GM19395 (cell line): ENCODE data around the gene SEC31A.
A peak's percentile ranks its signal among the peaks of the same experiment; 100 is the strongest.
"Not testable (repeated sequence)": the region's sequence is repeated elsewhere in the genome, so short reads cannot be mapped to it uniquely, and the experiment has no call there.

Experiments used
- ATAC-seq: cut with Tn5 transposase; IDR thresholded peaks from one replicate; pipeline ENCODE4 v1.9.1; 2021; ENCODE audit warnings: mild to moderate bottlenecking, moderate library complexity; ENCODE audit not compliant: unreplicated experiment

SEC31A gene

DNA sequence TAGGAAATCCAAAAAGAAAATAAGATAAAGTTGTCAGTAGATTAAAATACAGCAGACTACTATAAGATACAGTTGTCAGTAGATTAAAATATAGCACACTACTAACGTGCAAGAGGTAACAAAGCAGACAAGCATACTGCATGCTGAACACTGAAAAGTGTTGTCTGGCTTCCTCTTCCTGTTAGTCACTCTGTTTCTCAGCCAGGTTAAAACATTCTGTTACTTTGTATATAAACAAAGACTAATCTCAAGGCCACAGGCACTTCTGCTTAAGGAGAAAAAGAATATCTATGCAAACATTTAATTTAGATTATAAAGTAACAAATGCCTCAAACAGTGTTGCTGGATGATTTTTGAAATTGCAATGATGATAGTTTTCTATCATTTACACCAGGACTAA, 51.3 kb downstream of the SEC31A start:
- no peak for ATAC-seq

DNA sequence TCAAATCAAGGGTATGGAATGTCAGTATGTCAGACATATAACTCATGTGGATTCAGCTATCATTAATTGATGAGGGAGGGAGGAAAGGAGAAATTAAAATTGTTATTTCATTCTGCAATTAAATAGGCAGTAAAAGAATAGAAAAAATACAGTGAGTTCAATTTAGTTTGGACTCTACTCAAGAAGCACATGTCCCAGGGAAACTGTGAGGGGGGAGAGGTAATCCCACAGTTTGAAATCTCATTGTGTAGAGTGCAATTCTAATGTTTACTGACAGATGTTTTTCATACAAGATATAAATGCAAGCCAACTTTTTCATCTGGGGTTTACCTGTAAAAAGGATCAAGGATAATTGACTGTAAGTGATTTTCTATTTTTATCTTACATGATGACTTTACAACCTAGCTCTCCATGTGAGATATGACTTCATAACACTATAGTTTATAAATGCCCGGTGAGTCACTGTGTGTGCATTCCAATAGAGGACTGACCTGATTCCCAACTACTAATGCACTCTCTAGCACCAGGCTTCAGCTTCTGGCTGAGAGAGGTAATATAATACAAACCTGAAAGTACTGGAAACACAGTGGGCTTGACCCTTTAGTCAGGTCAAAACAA, 57.1 kb downstream of the SEC31A start:
- ATAC-seq = no peak

DNA sequence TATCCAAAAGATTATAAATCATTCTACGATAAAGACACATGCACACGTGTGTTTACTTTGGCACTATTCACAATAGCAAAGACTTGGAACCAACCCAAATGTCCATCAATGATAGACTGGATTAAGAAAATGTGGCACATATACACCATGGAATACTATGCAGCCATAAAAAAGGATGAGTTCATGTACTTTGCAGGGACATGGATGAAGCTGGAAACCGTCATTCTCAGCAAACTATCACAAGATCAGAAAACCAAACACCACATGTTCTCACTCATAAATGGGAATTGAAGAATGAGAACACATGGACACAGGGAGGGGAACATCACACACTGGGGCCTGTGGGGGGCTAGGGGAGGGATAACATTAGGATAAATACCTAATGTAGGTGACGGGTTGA, 57.9 kb downstream of the SEC31A start:
- not testable (repeated sequence) for ATAC-seq

DNA sequence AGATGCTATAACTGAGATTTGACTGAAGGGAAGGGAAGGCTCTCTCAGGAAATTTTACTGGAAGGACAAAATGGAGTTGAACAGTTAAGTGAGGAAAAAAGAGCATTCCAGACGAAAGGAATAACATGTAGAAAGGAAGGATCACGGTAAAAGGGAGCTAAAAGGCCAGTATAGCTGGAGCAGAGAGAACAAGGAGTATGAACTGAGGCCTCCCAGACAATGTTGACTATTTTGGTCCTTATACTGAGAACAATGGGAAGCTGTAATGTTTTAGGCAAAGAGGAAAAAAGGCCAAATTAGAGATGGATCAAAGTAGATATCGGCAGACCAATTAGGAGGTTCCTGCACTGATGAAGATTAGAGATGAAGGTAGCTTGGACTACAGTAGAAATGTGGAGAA, 65.5 kb downstream of the SEC31A start:
- ATAC-seq = no peak

DNA sequence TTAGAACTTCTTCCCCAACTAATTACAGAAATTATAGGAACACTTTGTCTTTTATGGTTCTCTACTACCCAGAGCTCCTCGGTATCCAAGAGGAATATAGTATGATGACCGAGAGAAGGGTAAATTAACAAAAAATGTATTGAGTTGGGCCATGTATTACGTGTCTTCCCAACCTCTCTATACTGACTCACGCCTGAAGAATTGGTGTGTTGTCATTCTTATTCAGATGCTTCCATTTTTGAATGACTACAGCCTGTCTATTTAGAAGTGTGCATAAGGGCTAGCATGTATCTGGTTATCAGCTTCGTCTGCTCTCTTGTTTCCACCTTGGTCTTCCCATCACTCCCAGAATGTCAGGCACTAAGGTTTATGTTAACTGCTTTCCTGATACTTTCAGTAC, 67.9 kb downstream of the SEC31A start:
- no peak for ATAC-seq

DNA sequence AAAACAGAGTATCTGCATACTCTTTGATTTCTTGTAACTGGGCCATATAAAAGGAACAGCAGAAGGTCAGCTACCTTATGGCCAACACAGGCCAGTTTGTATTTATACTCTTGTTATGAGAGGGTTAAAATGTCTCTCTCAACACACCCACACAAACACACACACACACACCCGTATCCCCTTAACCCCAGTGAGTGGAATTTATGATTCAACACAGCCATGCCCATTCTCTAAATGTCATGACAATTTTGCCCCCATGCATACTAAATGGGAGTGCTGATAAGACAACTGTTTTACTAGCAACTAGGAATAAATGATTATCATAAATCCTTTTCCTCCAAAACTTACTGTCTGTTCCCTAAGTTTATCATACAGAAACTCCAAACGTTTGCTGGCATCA, 70.3 kb downstream of the SEC31A start:
- ATAC-seq = no peak

DNA sequence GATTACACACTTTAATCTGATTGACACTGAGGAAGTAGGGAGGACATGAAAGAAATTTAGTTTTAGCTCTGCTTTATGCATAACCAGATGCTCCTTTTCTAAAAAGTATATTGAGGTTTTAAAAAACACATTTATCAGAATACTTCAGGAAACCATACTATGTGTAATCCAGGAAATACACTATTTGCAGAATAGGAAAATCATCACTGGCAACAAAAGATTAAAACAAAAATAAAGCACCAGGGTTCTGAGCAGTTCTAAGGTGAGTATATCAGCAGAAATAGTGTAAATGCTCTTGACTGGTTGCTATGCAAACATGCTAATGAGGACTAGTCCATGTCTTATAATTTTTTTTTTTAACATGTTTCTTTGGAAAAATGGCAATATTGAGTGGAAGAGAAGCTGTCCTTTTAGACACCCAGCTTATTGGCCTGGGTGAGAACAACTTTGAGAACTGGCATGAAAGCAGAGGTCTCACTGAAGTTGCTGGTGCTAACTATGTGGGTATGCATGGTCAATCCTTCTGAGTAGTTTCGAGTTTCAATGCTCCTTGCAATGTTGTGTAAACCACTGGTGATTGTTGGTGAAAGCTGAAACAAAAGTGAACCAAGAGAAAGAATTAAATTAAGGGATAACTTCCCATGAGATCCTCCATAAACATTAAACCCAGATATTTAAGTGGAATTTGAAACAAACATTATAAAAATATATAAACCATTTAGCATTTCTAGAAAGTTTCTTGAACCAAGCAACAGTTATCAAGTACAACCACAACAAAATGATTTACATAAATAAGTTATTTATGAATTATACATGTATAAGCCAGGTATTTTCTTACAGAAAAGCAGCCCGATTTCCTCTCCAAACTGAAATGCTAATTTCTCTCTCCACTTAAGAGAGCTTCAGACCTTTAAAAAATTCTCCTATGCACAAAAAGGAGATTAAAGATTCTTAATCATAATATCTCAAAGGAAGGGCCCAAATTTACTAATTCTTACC, 72.0 kb downstream of the SEC31A start:
- ATAC-seq = no peak

DNA sequence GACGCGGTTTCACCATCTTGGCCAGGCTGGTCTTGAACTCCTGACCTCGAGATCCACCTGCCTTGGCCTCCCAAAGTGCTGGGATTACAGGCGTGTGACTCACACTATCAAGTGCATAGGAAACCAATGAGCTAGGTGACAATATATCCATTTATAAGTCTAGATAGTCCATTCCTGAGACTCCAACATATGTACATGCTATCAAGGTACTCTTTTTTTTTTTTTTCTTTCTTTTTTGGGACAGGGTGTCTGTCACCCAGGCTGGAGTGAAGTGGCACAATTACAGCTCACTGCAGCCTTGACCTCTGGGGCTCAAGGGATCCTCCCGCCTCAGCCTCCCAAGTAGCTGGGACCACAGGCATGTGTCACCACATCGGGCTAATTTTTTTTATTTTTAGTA, 74.1 kb downstream of the SEC31A start:
- not testable (repeated sequence) for ATAC-seq

DNA sequence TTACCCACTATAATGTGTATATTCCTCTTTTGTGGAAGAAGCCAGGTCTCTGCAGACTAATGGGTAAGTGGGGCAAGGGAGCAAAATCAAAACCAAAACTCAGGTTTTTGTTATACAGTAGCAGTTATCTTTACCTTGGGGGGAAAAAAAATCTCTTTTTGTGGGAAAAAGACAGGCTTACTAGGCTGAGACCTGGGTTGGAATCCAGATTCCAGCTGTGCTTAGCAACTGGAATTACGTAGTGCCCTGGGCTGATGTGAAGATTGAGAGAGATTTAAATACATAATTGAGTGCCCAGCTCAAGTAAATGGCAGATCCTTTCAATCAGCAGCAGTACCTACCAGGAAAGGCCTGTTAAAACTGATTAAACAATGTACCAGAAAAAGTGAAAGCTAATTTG, 76.9 kb downstream of the SEC31A start:
- ATAC-seq = no peak

DNA sequence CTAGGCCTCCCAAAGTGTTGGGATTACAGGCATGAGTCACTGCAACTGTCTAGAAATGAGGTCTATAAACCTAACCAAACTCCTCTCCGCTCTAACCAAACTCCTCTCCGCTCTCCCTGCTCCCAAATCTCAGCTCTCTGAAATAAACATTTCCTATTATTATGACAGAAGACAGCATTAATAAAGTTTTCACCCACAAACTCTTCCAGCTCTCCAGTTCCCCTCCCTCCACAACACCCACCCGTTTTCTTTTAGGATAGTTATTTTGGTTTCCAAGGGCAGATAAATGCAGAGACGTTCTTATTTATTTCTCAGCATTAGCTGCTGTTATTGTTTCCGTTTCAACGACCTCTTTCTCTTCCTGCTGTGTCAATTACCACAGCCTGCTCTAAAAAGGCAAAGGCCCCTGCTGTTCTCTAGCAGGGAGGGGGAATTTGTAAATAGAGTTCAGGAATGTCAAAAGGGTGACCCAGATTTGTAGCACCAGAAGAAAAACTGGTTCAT, 79.1 kb downstream of the SEC31A start:
- no peak for ATAC-seq

DNA sequence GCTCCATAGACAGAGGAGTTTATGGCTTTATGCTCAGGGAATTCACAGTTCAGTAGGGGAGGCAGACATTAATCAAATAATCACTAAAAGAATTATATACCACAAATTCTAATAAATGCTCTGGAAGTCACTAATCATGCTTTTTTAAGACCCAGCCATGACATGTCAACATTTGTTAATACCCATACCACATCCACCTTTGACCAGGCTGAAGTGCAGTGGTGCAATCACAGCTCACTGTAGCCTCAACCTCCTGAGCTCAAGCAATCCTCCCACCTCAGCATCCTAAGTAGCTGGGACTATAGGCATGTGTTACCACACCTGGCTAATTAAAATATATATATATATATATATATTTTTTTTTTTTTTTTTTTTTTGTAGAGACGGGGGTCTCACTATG, 79.6 kb downstream of the SEC31A start:
- no peak for ATAC-seq

DNA sequence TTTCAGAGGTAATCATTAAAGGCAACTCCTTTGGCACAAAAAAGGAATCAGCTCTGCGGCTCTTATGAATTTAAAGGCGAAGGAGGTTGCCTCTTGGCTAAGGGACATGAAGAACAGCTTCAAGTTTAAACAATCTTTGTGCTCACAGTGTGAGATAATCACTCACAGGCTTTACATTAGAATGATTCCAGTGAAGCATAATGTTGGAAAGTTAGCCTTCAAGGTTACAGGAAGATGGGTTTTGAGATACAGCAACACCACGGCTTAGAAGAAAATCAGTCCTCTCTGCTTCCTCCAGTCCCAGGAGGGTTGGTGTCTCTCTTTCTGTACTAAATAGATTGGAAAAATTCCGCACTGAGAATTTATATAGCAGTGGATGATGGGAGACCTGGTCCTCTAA, 80.8 kb downstream of the SEC31A start:
- no peak for ATAC-seq

DNA sequence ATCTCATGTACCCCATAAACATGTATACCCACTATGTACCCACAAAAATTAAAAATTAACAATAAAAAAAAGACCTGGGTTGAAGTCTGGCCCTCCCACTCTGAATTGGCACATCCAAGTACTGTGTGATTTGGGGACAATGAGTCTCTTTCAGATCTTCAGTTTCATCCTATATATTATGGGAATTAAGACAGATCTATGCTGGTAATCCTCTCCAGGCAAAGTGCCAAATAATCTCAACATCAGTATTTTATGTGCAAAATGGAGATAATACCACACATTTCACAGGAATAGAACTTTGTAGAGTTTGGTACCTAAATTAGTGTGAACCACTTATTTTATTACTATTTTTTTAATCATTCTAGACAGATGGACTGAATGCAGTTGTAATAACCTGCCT, 81.3 kb downstream of the SEC31A start:
- no peak for ATAC-seq

DNA sequence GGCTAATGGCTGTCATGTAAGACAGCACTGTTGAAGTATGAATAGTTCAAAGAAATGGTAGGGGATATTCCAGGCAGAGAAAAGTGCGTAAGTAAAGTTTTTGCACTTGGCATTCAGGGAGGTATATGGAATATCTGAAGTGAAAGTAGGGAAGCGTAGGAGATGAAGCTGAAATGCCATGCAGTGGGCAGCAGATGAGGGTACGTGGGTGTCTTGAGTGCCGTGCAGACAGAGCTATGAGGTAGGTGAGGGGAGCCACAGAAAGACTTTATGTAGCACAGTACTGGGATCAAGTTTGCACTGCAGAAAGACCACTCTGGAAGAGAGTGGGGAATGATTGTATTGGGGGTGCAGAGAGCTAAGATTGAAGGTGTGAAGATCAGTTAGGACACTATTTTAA, 87.2 kb downstream of the SEC31A start:
- ATAC-seq = no peak

DNA sequence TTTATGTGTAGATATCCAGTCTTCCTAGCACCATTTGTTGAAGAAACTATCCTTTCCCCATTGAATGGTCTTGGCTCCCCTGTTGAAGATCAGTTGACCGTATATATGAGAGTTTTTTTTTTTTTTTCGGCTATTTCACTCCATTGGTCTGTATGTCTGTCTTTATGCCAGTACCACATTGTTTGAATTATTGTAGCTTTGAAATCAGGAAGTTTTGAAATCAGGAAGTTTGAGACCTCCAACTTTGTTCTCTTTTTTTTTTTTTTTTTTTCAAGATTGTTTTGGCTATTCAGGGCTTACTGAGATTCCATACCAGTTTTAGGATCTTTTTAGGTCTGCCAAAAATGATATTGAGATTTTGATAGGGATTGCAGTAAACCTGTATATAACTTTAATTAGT, 88.0 kb downstream of the SEC31A start:
- ATAC-seq = no peak

DNA sequence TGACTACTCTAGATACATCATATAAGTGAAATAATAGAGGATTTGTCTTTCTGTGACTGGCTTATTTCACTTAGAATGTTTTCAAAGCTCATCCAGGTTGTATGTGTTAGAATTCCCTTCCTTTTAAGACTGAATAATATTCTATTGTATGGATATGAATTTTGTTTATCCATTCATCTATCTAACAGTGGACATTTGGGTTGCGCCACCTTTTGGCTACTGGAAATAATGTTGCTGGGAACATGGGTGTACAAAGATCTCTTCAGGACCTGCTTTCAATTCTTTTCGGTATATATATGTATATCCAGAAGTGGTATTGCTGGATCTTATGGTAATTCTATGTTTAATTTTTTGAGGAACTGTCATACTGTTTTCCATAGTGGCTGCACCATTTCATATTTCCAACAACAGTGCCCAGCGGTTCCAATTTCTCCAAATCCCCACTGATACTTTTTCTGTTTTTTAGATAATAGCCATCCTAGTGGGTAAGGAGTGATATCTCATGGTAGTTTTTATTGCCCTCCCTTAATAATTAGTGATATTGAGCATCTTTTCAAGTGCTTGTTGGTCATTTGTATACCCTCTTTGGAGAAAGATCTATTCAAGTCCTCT, 88.9 kb downstream of the SEC31A start:
- ATAC-seq = no peak

DNA sequence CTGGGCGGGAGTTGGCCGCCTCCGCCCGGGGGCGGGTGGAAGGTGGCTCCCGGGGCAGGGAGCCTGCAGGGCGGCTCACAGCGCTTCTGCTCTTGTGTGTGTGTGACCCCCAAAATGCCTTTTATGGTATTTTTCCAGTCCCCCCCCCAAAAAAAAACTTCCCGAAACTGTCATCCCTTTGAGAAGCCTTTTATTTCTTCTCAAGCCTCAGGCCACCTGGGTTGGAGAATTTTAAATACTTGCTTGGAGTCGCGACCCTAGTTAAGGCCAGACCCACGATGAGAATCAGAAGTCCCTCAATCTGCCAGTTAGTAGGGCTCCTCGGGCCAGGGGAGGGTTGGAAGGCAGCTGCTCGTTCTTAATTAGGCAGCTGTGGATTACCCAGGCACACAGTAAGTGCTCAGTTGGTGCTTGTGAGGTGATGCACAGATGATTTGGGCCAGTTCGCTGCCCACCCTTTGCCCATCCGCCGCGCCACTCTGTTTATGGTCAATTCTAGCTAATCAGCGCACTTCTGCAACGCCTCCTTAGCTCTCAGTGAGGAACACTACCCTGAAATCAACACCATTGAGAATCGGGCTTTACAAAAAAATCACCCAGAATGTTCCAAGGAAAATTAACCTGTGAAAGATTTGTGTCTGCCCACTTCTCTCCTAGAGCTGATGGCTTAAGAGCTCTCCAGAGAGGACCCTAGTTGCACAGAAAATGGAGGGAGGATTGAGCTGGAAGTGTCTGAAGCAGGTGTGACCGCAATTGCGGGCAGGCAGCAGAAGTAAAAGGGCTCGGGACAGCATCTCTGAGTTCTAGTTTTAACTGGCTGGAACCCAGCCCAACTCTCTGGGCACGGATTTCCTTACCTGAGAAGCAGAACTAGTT, 91.7 kb downstream of the SEC31A start:
- ATAC-seq = peak; percentile 37

DNA sequence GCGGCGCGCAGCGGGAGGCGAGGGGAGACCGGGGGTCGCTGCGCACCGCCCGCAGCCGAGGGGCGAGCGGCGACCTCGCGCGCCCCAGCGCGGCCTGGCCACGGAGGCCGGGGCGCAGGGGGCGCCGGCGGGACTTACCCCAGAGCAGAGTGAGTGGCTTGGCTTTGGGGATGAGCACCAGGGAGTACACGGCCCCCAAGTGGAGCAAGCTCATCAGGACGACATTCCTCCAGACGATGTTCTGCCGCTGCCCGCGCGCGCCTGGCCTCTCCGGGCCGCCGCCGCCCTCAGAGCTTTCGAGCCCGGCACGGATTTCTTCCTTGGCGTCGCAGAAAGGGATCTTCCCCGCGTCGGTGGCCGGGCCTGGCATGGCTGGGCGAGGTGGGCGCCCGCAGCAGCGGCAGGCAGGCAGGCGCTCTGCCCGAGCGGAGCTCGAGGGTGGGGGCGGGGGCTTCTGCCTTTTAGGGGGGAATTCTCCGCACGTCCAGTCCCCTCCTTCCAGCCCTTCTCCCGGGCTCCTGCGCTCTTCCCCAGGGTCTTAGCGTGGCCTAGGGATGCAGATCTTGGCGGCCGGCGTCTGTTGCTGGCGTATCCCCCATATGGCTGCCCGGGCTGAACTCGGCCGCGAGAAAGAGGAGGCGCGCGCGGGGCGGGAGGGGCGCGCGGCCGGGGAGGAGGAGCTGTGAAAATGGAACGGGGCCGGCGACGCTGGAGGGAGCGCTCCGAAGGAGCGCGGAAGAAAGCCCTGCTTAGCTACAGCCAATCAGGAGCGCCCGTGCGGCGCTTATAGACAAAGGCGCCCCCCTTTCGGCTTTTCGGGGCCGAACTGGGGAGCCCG, 92.6 kb downstream of the SEC31A start, which contains the start of gene SCD5:
TSS of gene SCD5 (minus strand) at position 629 of the 838 bp plus-strand sequence. CDS start at position 370, 259 bp downstream.
- ATAC-seq = peak; percentile 87

DNA sequence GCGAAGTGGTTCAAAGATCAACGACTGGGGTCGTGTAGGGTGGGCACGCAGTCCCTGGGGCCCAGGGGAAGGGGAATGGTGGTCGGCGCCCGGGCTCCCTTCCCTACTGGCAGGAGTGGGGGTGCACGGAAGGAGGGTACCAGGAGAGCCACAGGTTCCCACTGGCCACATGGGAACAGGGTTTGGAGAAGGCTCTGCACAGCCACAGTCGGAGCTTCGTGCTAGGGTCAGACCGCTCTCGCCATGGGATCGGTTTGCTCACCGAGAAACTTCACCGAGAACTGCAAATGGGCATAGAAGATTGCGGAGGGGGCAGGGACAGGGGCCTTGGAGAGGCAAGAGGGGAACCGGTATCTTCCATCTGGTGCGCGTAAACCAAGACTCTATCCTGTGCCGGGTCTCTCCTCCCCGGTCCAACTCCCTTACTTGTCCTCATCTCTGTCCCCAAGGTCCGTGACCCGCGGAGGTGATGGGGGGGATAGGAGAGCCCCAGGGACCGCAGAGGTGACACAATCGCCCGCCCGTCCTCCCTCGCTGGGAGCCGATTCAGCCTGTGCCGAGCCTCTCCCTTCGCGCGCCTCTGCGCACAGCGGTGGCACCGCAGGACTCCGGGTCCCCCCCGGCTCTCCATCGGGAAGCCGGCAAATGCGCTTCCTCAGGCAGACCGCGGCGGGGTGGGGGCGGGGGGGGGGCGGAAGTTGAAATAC, 93.4 kb downstream of the SEC31A start:
- no peak for ATAC-seq
